ENCODE data around the gene CDX2. TPM values are rescaled to one million over a fixed set of nuclear protein-coding genes. Genes with fewer than 3 reads are reported as not detected.

The CDX2 gene
- total and polyA plus RNA-seq, 8 donors, result 2.8 to 6.9 (median 4.8) TPM

DNA sequence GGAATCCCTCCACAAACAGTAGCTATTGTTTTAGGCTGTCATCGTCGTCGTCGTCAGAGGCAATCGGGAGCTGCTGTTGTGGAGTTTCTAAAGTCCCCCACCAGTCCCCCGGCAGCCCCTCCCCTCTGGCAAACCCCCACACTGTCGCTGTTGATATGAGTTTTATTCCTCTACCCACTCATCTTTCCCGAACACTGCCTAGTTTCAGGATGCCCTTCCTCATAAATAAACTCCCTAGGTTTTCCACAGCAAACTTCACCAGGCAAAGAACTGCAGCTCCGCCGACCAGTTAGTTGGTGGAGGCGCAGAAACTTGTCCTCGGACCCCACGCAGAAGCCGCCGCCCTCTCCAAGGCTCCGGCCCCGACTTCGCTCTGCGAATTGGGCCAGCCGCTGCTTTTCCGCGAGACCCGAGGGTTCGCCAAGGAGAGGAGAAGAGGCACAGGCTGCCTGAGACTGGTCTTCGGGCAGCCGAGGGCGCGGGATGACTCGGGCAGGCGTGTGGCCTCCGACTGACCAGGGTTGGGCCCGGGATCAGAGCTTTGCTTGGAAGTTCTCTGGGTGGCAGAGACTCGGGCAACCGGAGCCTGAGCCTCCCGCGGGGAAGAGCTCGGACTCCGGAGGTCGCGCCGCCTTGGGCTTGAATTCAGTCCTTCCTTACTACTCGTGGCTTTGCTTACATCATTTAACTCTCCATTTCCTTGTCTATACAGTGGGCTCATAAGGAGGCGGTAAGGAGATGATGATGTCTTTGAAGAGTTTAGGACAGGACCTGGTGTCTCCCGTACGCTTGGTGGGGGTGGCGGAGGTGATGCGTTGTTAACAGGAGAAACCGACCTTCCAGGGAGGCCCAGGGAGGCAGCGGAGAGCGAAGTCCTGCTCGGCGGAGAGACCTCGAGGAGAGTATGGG lies 41.4 kb downstream of the CDX2 start:
- ATAC-seq (peak; percentile 10 to 24 (median 18)), DNase-seq (peak in 1 of 6 donors; percentile 58), FAIRE-seq (no peak)
- TF ChIP-seq, protein P1, sequence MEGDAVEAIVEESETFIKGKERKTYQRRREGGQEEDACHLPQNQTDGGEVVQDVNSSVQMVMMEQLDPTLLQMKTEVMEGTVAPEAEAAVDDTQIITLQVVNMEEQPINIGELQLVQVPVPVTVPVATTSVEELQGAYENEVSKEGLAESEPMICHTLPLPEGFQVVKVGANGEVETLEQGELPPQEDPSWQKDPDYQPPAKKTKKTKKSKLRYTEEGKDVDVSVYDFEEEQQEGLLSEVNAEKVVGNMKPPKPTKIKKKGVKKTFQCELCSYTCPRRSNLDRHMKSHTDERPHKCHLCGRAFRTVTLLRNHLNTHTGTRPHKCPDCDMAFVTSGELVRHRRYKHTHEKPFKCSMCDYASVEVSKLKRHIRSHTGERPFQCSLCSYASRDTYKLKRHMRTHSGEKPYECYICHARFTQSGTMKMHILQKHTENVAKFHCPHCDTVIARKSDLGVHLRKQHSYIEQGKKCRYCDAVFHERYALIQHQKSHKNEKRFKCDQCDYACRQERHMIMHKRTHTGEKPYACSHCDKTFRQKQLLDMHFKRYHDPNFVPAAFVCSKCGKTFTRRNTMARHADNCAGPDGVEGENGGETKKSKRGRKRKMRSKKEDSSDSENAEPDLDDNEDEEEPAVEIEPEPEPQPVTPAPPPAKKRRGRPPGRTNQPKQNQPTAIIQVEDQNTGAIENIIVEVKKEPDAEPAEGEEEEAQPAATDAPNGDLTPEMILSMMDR (IDR thresholded peaks at IDR 0.05), result no peak
- Histone ChIP-seq H3K4me3 (peak overlapping the region in 2 of 4 donors; percentile 16 to 22), H3K27me3 (no peaks in the 10 kb centered on the region), H3K9me3 (no peaks in the 10 kb centered on the region), H3K36me3 (peaks cover 0 to 4% (median 0%) of the 10 kb centered on the region in 3 donors), H3K4me1 (no peaks in the 10 kb centered on the region), H3K27ac (peak overlapping the region; percentile 56 to 75 (median 61))
- WGBS, 2 donors, result 50 to 54% methylated on average over 53 of the region's 53 CpGs
- intact Hi-C loops (cut with DNase I), result no loop called here

DNA sequence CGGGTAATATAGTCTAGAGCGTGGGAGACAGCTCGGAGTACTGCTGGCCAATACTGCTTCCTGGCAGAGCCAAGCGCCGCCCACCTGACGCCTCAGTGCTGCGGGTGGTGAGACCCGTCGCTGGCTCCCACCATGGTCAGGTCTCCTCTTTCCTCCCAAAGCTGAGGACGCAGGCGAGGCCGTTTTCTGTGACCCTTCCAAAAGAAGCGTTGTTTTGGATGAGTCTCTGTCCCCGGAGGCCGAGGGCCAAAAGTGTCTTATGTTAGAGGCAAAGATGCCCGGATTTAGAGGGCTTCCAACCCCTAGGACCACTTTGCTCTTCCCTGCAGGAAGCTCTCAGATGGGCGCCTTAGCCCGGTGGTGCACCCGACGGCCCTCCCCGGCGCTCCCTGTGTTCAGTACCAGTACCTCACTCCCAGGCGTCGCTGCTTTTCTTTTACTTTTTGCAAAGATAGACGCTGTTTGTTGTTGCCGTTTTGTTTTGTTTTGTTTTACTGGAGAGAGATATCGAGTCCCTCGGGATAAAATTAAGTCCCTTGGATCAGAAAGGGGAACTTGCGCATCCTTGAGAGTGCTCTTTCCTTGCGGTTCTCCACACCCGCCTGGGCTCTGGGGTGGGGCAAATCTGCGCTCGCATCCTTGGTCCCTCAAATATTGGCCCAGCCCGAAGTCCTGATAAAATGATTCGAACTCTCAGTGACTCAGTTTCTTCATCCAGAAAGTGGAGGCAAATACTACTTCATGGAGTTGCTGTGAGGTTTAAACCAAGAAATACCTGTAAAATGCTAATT lies 42.3 kb downstream of the CDX2 start:
- H3K36me3 ChIP-seq, result peaks cover 0 to 6% (median 0%) of the 10 kb centered on the region in 3 donors
- intact Hi-C loops (cut with DNase I), result no loop called here
- no peaks in the 10 kb centered on the region for H3K27me3 ChIP-seq
- ATAC-seq, result peak; percentile 24 to 54 (median 41)
- WGBS, 2 donors, result 51% methylated on average over 35 of the region's 35 CpGs
- FAIRE-seq, result no peak
- peak overlapping the region; percentile 56 to 75 (median 61) for H3K27ac ChIP-seq
- DNase-seq, result peak in 3 of 6 donors; percentile 36 to 61 (median 53)
- H3K4me3 ChIP-seq, result peak overlapping the region in 2 of 4 donors; percentile 16 to 17
- TF ChIP-seq, protein P1 (IDR thresholded peaks at IDR 0.05), result no peak
- no peaks in the 10 kb centered on the region for H3K9me3 ChIP-seq
- no peaks in the 10 kb centered on the region for H3K4me1 ChIP-seq

DNA sequence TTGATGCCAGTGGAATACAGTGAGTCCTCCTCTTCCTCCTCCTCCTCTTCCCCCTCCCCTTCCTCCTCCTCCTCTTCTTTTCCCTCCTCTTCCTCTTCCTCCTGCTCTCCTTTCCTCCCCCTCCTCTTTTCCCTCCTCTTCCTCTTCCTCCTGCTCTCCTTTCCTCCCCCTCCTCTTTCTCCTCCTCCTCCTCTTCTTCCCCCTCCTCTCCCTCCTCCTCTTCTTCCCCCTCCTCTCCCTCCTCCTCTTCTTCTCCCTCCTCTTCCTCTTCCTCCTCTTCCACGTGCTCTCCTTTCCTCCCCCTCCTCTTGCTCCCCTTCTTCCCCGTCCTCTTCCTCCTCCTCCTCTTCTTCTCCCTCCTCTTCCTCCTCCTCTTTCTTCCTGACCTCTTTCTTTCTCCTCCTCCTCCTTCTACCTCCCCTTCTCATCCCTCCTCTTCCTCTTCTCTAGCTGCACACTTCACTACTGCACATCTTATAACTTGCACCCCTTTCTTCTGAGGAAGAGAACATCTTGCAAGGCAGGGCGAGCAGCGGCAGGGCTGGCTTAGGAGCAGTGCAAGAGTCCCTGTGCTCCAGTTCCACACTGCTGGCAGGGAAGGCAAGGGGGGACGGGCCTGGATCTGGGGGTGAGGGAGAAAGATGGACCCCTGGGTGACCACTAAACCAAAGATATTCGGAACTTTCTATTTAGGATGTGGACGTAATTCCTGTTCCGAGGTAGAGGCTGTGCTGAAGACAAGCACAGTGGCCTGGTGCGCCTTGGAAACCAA lies 43.7 kb downstream of the CDX2 start:
- peak overlapping the region in 2 of 4 donors; percentile 68 to 83 for H3K4me3 ChIP-seq
- no peaks in the 10 kb centered on the region for H3K4me1 ChIP-seq
- DNase-seq, result no peak
- ATAC-seq, result no peak
- TF ChIP-seq, protein P1 (IDR thresholded peaks at IDR 0.05), result no peak
- no peak for FAIRE-seq
- H3K27ac ChIP-seq, result peak overlapping the region in 3 of 4 donors; percentile 74 to 87 (median 86)
- WGBS, 2 donors, result 53 to 67% methylated on average over 9 of the region's 9 CpGs
- H3K36me3 ChIP-seq, result peaks cover 0 to 6% (median 0%) of the 10 kb centered on the region in 3 donors
- H3K27me3 ChIP-seq, result no peaks in the 10 kb centered on the region
- intact Hi-C loops (cut with DNase I), result no loop called here
- H3K9me3 ChIP-seq, result no peaks in the 10 kb centered on the region

DNA sequence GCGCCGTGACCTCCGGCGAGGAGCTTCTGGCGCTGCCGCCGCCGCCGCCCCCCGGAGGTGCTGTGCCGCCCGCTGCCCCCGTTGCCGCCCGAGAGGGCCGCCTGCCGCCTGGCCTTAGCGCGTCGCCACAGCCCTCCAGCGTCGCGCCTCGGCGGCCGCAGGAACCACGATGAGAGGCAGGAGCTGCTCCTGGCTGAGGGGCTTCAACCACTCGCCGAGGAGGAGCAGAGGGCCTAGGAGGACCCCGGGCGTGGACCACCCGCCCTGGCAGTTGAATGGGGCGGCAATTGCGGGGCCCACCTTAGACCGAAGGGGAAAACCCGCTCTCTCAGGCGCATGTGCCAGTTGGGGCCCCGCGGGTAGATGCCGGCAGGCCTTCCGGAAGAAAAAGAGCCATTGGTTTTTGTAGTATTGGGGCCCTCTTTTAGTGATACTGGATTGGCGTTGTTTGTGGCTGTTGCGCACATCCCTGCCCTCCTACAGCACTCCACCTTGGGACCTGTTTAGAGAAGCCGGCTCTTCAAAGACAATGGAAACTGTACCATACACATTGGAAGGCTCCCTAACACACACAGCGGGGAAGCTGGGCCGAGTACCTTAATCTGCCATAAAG lies 44.5 kb downstream of the CDX2 start:
- ATAC-seq (no peak), FAIRE-seq (no peak), DNase-seq (peak in 1 of 6 donors; percentile 7)
- Histone ChIP-seq H3K27me3 (no peaks in the 10 kb centered on the region), H3K4me3 (peak overlapping the region in 3 of 4 donors; percentile 14 to 83 (median 68)), H3K27ac (peak overlapping the region; percentile 39 to 87 (median 80)), H3K4me1 (no peaks in the 10 kb centered on the region), H3K9me3 (no peaks in the 10 kb centered on the region), H3K36me3 (peaks cover 0 to 6% (median 0%) of the 10 kb centered on the region in 3 donors)
- TF ChIP-seq, protein P1 (IDR thresholded peaks at IDR 0.05), result no peak
- 48 to 64% methylated on average over 27 to 46 of the region's 46 CpGs for WGBS, 2 donors
- intact Hi-C loops (cut with DNase I), result no loop called here

All from pancreas (tissue), 10 donors.